ENCODE results near the gene AKT1.

The AKT1 gene

DNA sequence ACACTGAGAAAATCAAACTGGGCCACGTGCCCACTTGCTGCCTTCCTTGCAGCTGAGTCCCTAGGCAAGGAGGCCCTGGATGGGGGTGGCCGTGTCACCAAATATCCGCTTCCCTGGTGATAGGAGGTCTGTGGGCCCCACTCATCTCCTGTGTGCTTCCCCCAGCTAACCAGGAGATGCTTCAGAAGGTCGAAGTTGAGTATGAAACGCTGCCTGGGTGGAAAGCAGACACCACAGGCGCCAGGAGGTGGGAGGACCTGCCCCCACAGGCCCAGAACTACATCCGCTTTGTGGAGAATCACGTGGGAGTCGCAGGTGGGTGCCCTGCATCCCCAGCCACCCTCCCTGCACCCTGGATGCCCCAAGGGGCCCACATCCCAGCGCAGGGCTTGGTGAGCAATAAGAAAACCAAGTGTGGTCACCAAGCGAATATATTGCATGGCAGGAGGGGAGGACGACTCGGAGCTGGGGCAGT, 49.4 kb downstream of the AKT1 start:
- TF ChIP-seq CTCF (IDR thresholded peaks at IDR 0.05; ENCODE audit: low read depth, low read length) = no peak
- no peak for DNase-seq (ENCODE audit: extremely low read depth, low read depth)

DNA sequence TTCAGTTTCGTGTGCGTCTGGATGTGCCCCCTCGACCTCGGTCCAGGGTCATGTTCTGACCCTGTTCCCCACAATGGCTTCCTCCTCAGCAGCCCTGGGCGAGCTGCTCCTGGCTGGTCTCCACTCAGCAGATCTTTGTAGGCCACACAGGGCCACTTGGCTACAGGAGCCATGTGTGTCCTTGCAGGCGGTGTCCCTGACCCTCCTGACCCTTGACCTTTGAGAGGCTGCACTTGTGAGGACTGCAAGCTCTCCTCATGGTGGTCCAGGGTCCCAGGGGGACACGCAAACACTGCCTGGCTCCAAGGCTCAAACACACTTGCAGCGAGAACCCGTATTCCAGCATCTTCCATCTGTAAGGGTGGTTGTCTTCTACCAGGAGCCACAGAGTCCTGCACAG, 50.1 kb downstream of the AKT1 start:
- DNase-seq (ENCODE audit: extremely low read depth, low read depth) = no peak
- no peak for TF ChIP-seq CTCF (IDR thresholded peaks at IDR 0.05; ENCODE audit: low read depth, low read length)

DNA sequence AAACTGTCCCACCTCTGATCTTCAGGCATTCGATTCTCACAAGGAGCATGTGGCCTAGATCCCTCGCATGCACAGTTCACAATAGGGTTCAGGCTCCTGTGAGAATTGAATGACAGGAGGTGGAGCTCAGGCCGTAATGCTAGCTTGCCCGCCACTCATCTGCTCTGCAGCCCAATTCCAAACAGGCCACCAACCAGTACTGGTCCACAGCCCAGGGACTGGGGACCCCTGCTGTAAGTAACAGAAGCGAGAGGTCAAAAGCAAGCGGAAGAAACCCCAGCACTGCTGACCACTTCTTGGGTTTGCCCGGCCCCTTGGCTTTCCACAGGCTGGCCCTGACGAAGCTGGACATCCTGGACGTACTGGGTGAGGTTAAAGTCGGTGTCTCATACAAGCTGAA, 51.1 kb downstream of the AKT1 start:
- TF ChIP-seq CTCF (IDR thresholded peaks at IDR 0.05; ENCODE audit: low read depth, low read length) = no peak

GRCh38 chr14:104743461-104744380, 51.8 kb downstream of the AKT1 start:
- DNase-seq (ENCODE audit: extremely low read depth, low read depth) = no peak
- no peak for TF ChIP-seq CTCF (IDR thresholded peaks at IDR 0.05; ENCODE audit: low read depth, low read length)

More for the DNA sequence above, 51.1 kb downstream of the AKT1 start:
- no peak for DNase-seq (ENCODE audit: extremely low read depth, low read depth)

- TF ChIP-seq CTCF (IDR thresholded peaks at IDR 0.05; ENCODE audit: low read depth, low read length) = no peak
- no peak for DNase-seq (ENCODE audit: extremely low read depth, low read depth)
These were observed 52.7 kb downstream of the AKT1 start for GRCh38 chr14:104742586-104743455.

GRCh38 chr14:104741803-104742251, 53.7 kb downstream of the AKT1 start:
- no peak for TF ChIP-seq CTCF (IDR thresholded peaks at IDR 0.05; ENCODE audit: low read depth, low read length)
- no peak for DNase-seq (ENCODE audit: extremely low read depth, low read depth)

All from AG09319 (cell line).